Panc1 (cell line): ENCODE results near the gene RALB.

Experiments used
- CTCF ChIP-seq: fragments of 450-650 bp; IDR thresholded peaks from 2 replicates; pipeline ENCODE4 v1.5.1; 2017; ENCODE audit warnings: mild to moderate bottlenecking
- POLR2AphosphoS5 ChIP-seq: IDR thresholded peaks from 2 replicates; pipeline ENCODE4 v1.6.1; 2012; ENCODE audit warnings: mild to moderate bottlenecking, low read depth, low read length, moderate library complexity

DNA sequence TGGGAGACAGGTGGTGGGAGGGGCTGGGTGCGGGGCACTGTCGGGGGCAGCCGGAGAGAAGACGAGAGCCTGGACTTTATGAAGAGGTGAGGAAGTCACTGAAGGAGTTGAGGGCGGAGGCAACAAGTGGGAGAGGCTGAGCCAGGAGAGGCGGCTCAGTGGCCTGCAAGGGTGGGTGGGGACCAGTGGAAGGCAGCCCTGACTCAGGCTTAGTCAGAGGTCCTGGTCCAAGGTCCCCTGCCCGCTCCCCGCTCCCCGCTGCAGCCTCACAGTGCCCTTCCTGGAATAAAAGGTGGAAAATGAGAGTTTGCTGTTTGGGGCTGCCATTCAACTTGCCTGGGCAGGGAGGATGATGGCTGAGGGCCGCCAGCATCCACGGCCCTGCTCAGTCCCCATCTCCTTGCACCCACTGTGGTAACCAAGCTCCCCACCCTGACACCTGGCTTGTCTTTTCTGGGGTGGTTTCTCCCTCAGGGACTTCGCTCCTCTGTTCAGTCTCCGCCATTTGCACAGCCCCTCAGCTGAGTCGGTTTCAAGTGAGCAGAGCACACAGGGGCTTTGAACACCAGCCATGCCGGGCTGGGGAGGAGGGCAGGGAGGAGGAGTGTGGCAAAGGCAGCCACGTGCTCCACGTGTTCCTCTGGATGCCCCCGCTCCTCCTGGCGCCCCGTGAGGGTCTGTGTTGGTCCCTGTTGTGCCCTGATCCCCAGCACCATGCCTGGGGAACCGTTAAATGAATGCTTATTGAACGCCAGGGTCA, 13.7 kb upstream of the RALB start:
- TF ChIP-seq CTCF (no peak), POLR2AphosphoS5 (no peak)
